ENCODE measurements around the gene PLEKHH2.

- TF ChIP-seq CTCF (IDR thresholded peaks at IDR 0.05) (no peak), POLR2A (IDR thresholded peaks at IDR 0.05) (no peak)
These were observed 169.6 kb downstream of the PLEKHH2 start for GRCh38 chr2:43806719-43807031.

All from Peyer's patch (tissue), 4 donors.